HepG2 (cell line): ENCODE measurements around the gene PPIB. TPM values are rescaled to one million over a fixed set of nuclear protein-coding genes. Genes with fewer than 3 reads are reported as not detected.

Experiments
- CEBPG ChIP-seq: IDR thresholded peaks from 2 replicates; pipeline ENCODE4 v1.6.1; 2016
- EED ChIP-seq: sonication (generic); formaldehyde crosslinking; IDR thresholded peaks from 2 replicates; pipeline ENCODE4 v1.5.0; 2020; ENCODE audit warnings: mild to moderate bottlenecking, missing genetic modification reagents
- EP300 ChIP-seq, 3 experiments: sonication (generic) in 1 of 3; formaldehyde crosslinking in 1 of 3; IDR thresholded peaks; 2 replicates each; pipeline versions ENCODE4 v1.5.1 to v1.6.1; 2011 to 2020; ENCODE audit warnings: low read depth in 2 of 3, low read length in 2 of 3, borderline replicate concordance in 1 of 3, improper control_type of control experiment in 1 of 3, mild to moderate bottlenecking in 1 of 3, missing genetic modification reagents in 1 of 3, moderate library complexity in 1 of 3
- GMEB2 ChIP-seq: IDR thresholded peaks from 2 replicates; pipeline ENCODE4 v1.6.1; 2016; ENCODE audit warnings: missing biosample characterization, missing genetic modification reagents, low read depth
- HNF4A ChIP-seq: sonication (generic); formaldehyde crosslinking; IDR thresholded peaks from 2 replicates; pipeline ENCODE4 v1.4.0; 2020; ENCODE audit warnings: missing genetic modification reagents
- KDM5B ChIP-seq: sonication (generic); formaldehyde crosslinking; IDR thresholded peaks from 2 replicates; pipeline ENCODE4 v1.4.0; 2020; ENCODE audit warnings: missing genetic modification reagents, mild to moderate bottlenecking, borderline replicate concordance
- PHF8 ChIP-seq: sonication (generic); formaldehyde crosslinking; IDR thresholded peaks from 2 replicates; pipeline ENCODE4 v1.5.0; 2020; ENCODE audit warnings: missing genetic modification reagents
- PPARG ChIP-seq: conservative IDR thresholded peaks from 2 replicates; pipeline ENCODE4 v1.6.1; 2016; ENCODE audit warnings: missing biosample characterization, missing genetic modification reagents
- RFX5 ChIP-seq: IDR thresholded peaks from 2 replicates; pipeline ENCODE4 v1.6.1; 2011; ENCODE audit warnings: low read depth, low read length, improper control_type of control experiment
- SIN3A ChIP-seq: IDR thresholded peaks from 2 replicates; pipeline ENCODE4 v1.6.1; 2011; ENCODE audit warnings: low read depth, mild to moderate bottlenecking, control low read depth, low read length, borderline replicate concordance
- SIX4 ChIP-seq: sonication (generic); formaldehyde crosslinking; IDR thresholded peaks from 2 replicates; pipeline ENCODE4 v1.4.0; 2020; ENCODE audit warnings: missing genetic modification reagents
- SOX13 ChIP-seq, 3 experiments: fragments of 450-650 bp in 1 of 3; sonication (generic) in 1 of 3; formaldehyde crosslinking in 1 of 3; IDR thresholded peaks in 2 of 3; conservative IDR thresholded peaks in 1 of 3; 2 replicates each; pipeline versions ENCODE4 v1.5.0 to v1.6.1; 2016 to 2020; ENCODE audit warnings: antibody characterized with exemption in 1 of 3, mild to moderate bottlenecking in 1 of 3, missing compliant biosample characterization in 1 of 3, missing genetic modification reagents in 1 of 3, moderate library complexity in 1 of 3
- SP1 ChIP-seq, 2 experiments: fragments of 450-650 bp in 1 of 2; sonication (generic) in 1 of 2; formaldehyde crosslinking in 1 of 2; IDR thresholded peaks; 2 replicates each; pipeline versions ENCODE4 v1.4.0 to v1.6.1; 2016 to 2020; ENCODE audit warnings: missing genetic modification reagents in 1 of 2
- ZBTB44 ChIP-seq: sonication (generic); formaldehyde crosslinking; IDR thresholded peaks from 2 replicates; pipeline ENCODE4 v1.4.0; 2020; ENCODE audit warnings: missing genetic modification reagents
- ZFY ChIP-seq: sonication (generic); formaldehyde crosslinking; IDR thresholded peaks from 2 replicates; pipeline ENCODE4 v1.4.0; 2020; ENCODE audit warnings: missing genetic modification reagents
- ZNF136 ChIP-seq: sonication (generic); formaldehyde crosslinking; IDR thresholded peaks from 2 replicates; pipeline ENCODE4 v1.8.1; 2022; ENCODE audit warnings: low read depth, mild to moderate bottlenecking, moderate library complexity, missing genetic modification reagents
- ZNF142 ChIP-seq: sonication (generic); formaldehyde crosslinking; IDR thresholded peaks from 2 replicates; pipeline ENCODE4 v1.4.0; 2020; ENCODE audit warnings: missing genetic modification reagents
- ZNF205 ChIP-seq: IDR thresholded peaks from 2 replicates; pipeline ENCODE4 v1.6.1; 2018; ENCODE audit warnings: missing biosample characterization, missing genetic modification reagents
- ZNF232 ChIP-seq: sonication (generic); formaldehyde crosslinking; IDR thresholded peaks from 2 replicates; pipeline ENCODE4 v1.4.0; 2020; ENCODE audit warnings: missing genetic modification reagents, borderline replicate concordance
- ZNF431 ChIP-seq: sonication (generic); formaldehyde crosslinking; IDR thresholded peaks from 2 replicates; pipeline ENCODE4 v1.9.0; 2022; ENCODE audit warnings: missing genetic modification reagents, low read depth, mild to moderate bottlenecking, borderline replicate concordance
- ZNF83 ChIP-seq: sonication (generic); formaldehyde crosslinking; IDR thresholded peaks from 2 replicates; pipeline ENCODE4 v1.4.0; 2020; ENCODE audit warnings: missing genetic modification reagents, mild to moderate bottlenecking, borderline replicate concordance
- polyA plus RNA-seq, 8 experiments: library from polyadenylated mRNA; depleted of rRNA in 3 of 8; stranded (reverse) in 7 of 8; unstranded in 1 of 8; fragments of >200 nt; fragmentation: Illumina TruSeq in 4 of 8; extraction: Trizol in 4 of 8; gene quantifications; 2 replicates each; pipeline versions ENCODE4 v1.2.1 to v1.2.3, GENCODE V29; 2011 to 2016; ENCODE audit warnings: low read depth in 4 of 8, missing spikeins in 1 of 8, mixed read lengths in 1 of 8; ENCODE audit not compliant: insufficient read depth in 1 of 8
- total RNA-seq, 5 experiments: library from RNA; depleted of rRNA; stranded (reverse); fragments of >200 nt; fragmentation: Illumina TruSeq; extraction: Trizol; gene quantifications; 2 replicates each; pipeline ENCODE4 v1.2.3, GENCODE V29; 2016; ENCODE audit warnings: low read depth in 1 of 5

PPIB gene
- total and polyA plus RNA-seq, 2 of the 13 experiments (the other 11 are each of a cell fraction or from before 2014, with no cell fraction given) = 780 to 882 TPM

GRCh38 chr15:64112073-64112772 is 50.6 kb downstream of the PPIB start (continued):
- TF ChIP-seq ZNF142 (CRISPR knock-in tag) (no peak), ZNF232 (no peak), PHF8 (no peak), CEBPG (no peak), ZBTB44 (CRISPR knock-in tag) (no peak), ZNF136 (CRISPR knock-in tag) (no peak), KDM5B (no peak), SP1 (IDR thresholded peaks at IDR 0.05) (no peak), SP1 (CRISPR knock-in tag; IDR thresholded peaks at IDR 0.05) (no peak), GMEB2 (no peak), ZNF431 (CRISPR knock-in tag) (no peak), SIN3A (no peak), SOX13 (IDR thresholded peaks at IDR 0.05) (no peak), SOX13 (CRISPR knock-in tag; conservative IDR thresholded peaks at IDR 0.05 in 1 of 2, IDR thresholded peaks at IDR 0.05 in 1 of 2) (peak in 1 of 2 experiments; percentile 30; a peak in 1 of 4 replicates), ZNF205 (CRISPR knock-in tag) (no peak), RFX5 (peak; percentile 66; the same call in 1 of the 2 replicates), PPARG (CRISPR knock-in tag) (no peak), HNF4A (CRISPR knock-in tag) (peak; percentile 83), EED (CRISPR knock-in tag) (no peak), ZNF83 (no peak), SIX4 (CRISPR knock-in tag) (no peak), EP300 (IDR thresholded peaks at IDR 0.05; ENCODE audit: low read depth in 2 of 2, low read length in 2 of 2) (0 out of 4 replicates have a peak, but pooled peaks of 1 of the 2 experiments have one; percentile 28), EP300 (CRISPR knock-in tag; IDR thresholded peaks at IDR 0.05; ENCODE audit: borderline replicate concordance) (no peak), ZFY (no peak)
